GM19099 (cell line): ENCODE results near the gene NSMCE1.

Experiments used
- POLR2A ChIP-seq: IDR thresholded peaks from 3 replicates; pipeline ENCODE4 v1.6.1; 2011; ENCODE audit warnings: low read depth; ENCODE audit not compliant: insufficient read length; ENCODE audit errors: extremely low read depth

Gene NSMCE1

GRCh38 chr16:27287051-27287811, 18.7 kb upstream of the NSMCE1 start:
- no peak for TF ChIP-seq POLR2A

- TF ChIP-seq POLR2A, result no peak
Observed at GRCh38 chr16:27286451-27286850, 17.9 kb upstream of the NSMCE1 start.

- TF ChIP-seq POLR2A, result no peak
Observed at GRCh38 chr16:27285676-27286196, 17.2 kb upstream of the NSMCE1 start.

GRCh38 chr16:27284865-27285675, 16.5 kb upstream of the NSMCE1 start:
- no peak for TF ChIP-seq POLR2A

- TF ChIP-seq POLR2A, result no peak
Observed at GRCh38 chr16:27281243-27281642, 12.7 kb upstream of the NSMCE1 start.

- TF ChIP-seq POLR2A, result no peak
Observed at GRCh38 chr16:27275394-27275793, 6.8 kb upstream of the NSMCE1 start.

- TF ChIP-seq POLR2A, result no peak
Observed at GRCh38 chr16:27273670-27274423, 5.3 kb upstream of the NSMCE1 start.

GRCh38 chr16:27273330-27273669, 4.7 kb upstream of the NSMCE1 start:
- no peak for TF ChIP-seq POLR2A

GRCh38 chr16:27272076-27272475, 3.5 kb upstream of the NSMCE1 start:
- no peak for TF ChIP-seq POLR2A

- no peak for TF ChIP-seq POLR2A
Observed at GRCh38 chr16:27270349-27270748, 1.8 kb upstream of the NSMCE1 start.

GRCh38 chr16:27269300-27270150, 953 bp upstream of the NSMCE1 start:
- TF ChIP-seq POLR2A, result no peak

GRCh38 chr16:27267037-27267677, 1.4 kb downstream of the NSMCE1 start:
- no peak for TF ChIP-seq POLR2A

GRCh38 chr16:27265982-27266381, 2.6 kb downstream of the NSMCE1 start:
- no peak for TF ChIP-seq POLR2A

- no peak for TF ChIP-seq POLR2A
Observed at GRCh38 chr16:27264151-27264550, 4.4 kb downstream of the NSMCE1 start.
